ENCODE measurements around the gene CDH3. TPM values are rescaled to one million over a fixed set of nuclear protein-coding genes. Genes with fewer than 3 reads are reported as not detected.

CDH3 gene
- total and polyA plus RNA-seq, 2 donors (not counting 1 experiment from before 2014, with no cell fraction given) = 0.14 TPM; not detected in 1

- Histone ChIP-seq H2AFZ (ENCODE audit: low read length) (no peak overlapping the region), H3K4me2 (ENCODE audit: extremely low read depth, insufficient read depth, low read length) (no peak overlapping the region), H3K9me3 (ENCODE audit: control insufficient read depth, insufficient read depth, low read depth, low read length) (no peaks in the 10 kb centered on the region), H3K27me3 (ENCODE audit: control insufficient read depth, insufficient read depth, low read length) (no peaks in the 10 kb centered on the region), H4K20me1 (ENCODE audit: control insufficient read depth, extremely low read depth, insufficient read depth, low read length) (no peaks in the 10 kb centered on the region), H3K4me1 (ENCODE audit: control insufficient read depth, extremely low read depth, insufficient read depth, low read length) (no peaks in the 10 kb centered on the region), H3K27ac (ENCODE audit: insufficient read depth, low read length) (no peak overlapping the region), H3K79me2 (ENCODE audit: control insufficient read depth, insufficient read depth, low read length) (no peaks in the 10 kb centered on the region), H3K9ac (ENCODE audit: insufficient read depth, low read length) (no peak overlapping the region), H3K36me3 (ENCODE audit: control insufficient read depth, insufficient read depth, low read length) (no peaks in the 10 kb centered on the region), H3K4me3 (replicated peaks in 1 of 4; ENCODE audit: control extremely low read depth in 1 of 4, insufficient read depth in 1 of 4, low read depth in 3 of 4, low read length in 4 of 4) (no peak overlapping the region)
- no peak for TF ChIP-seq EZH2 (IDR thresholded peaks at IDR 0.05; ENCODE audit: low read length, missing control alignments)
- no peak for TF ChIP-seq CTCF (conservative IDR thresholded peaks at IDR 0.05 in 1 of 2, IDR thresholded peaks at IDR 0.05 in 1 of 2; ENCODE audit: low read depth in 1 of 2, low read length in 2 of 2)
- DNase-seq (ENCODE audit: low read depth in 2 of 2) = peak; percentile 12 to 77
Observed at GRCh38 chr16:68707340-68708152, 62.4 kb downstream of the CDH3 start.

- H3K27ac ChIP-seq (ENCODE audit: insufficient read depth, low read length) = no peak overlapping the region
- H3K36me3 ChIP-seq (ENCODE audit: control insufficient read depth, insufficient read depth, low read length) = no peaks in the 10 kb centered on the region
- TF ChIP-seq CTCF (conservative IDR thresholded peaks at IDR 0.05 in 1 of 2, IDR thresholded peaks at IDR 0.05 in 1 of 2; ENCODE audit: low read depth in 1 of 2, low read length in 2 of 2) = no peak
- no peak for TF ChIP-seq EZH2 (IDR thresholded peaks at IDR 0.05; ENCODE audit: low read length, missing control alignments)
- H4K20me1 ChIP-seq (ENCODE audit: control insufficient read depth, extremely low read depth, insufficient read depth, low read length) = no peaks in the 10 kb centered on the region
- no peak overlapping the region for H3K9ac ChIP-seq (ENCODE audit: insufficient read depth, low read length)
- no peaks in the 10 kb centered on the region for H3K9me3 ChIP-seq (ENCODE audit: control insufficient read depth, insufficient read depth, low read depth, low read length)
- DNase-seq (ENCODE audit: low read depth in 2 of 2) = no peak
- H3K4me2 ChIP-seq (ENCODE audit: extremely low read depth, insufficient read depth, low read length) = no peak overlapping the region
- no peaks in the 10 kb centered on the region for H3K4me1 ChIP-seq (ENCODE audit: control insufficient read depth, extremely low read depth, insufficient read depth, low read length)
- no peak overlapping the region for H2AFZ ChIP-seq (ENCODE audit: low read length)
- H3K27me3 ChIP-seq (ENCODE audit: control insufficient read depth, insufficient read depth, low read length) = no peaks in the 10 kb centered on the region
- H3K79me2 ChIP-seq (ENCODE audit: control insufficient read depth, insufficient read depth, low read length) = no peaks in the 10 kb centered on the region
- no peak overlapping the region for H3K4me3 ChIP-seq (replicated peaks in 1 of 4; ENCODE audit: control extremely low read depth in 1 of 4, insufficient read depth in 1 of 4, low read depth in 3 of 4, low read length in 4 of 4)
Observed at GRCh38 chr16:68710211-68710610, 65.1 kb downstream of the CDH3 start.

GRCh38 chr16:68711421-68712139, 66.5 kb downstream of the CDH3 start:
- no peaks in the 10 kb centered on the region for H3K4me1 ChIP-seq (ENCODE audit: control insufficient read depth, extremely low read depth, insufficient read depth, low read length)
- no peaks in the 10 kb centered on the region for H3K27me3 ChIP-seq (ENCODE audit: control insufficient read depth, insufficient read depth, low read length)
- no peak overlapping the region for H3K27ac ChIP-seq (ENCODE audit: insufficient read depth, low read length)
- H4K20me1 ChIP-seq (ENCODE audit: control insufficient read depth, extremely low read depth, insufficient read depth, low read length) = no peaks in the 10 kb centered on the region
- H3K4me2 ChIP-seq (ENCODE audit: extremely low read depth, insufficient read depth, low read length) = no peak overlapping the region
- no peaks in the 10 kb centered on the region for H3K79me2 ChIP-seq (ENCODE audit: control insufficient read depth, insufficient read depth, low read length)
- H3K9ac ChIP-seq (ENCODE audit: insufficient read depth, low read length) = no peak overlapping the region
- no peak overlapping the region for H3K4me3 ChIP-seq (replicated peaks in 1 of 4; ENCODE audit: control extremely low read depth in 1 of 4, insufficient read depth in 1 of 4, low read depth in 3 of 4, low read length in 4 of 4)
- no peaks in the 10 kb centered on the region for H3K36me3 ChIP-seq (ENCODE audit: control insufficient read depth, insufficient read depth, low read length)
- no peaks in the 10 kb centered on the region for H3K9me3 ChIP-seq (ENCODE audit: control insufficient read depth, insufficient read depth, low read depth, low read length)
- no peak for DNase-seq (ENCODE audit: low read depth in 2 of 2)
- no peak overlapping the region for H2AFZ ChIP-seq (ENCODE audit: low read length)
- TF ChIP-seq EZH2 (IDR thresholded peaks at IDR 0.05; ENCODE audit: low read length, missing control alignments) = no peak
- no peak for TF ChIP-seq CTCF (conservative IDR thresholded peaks at IDR 0.05 in 1 of 2, IDR thresholded peaks at IDR 0.05 in 1 of 2; ENCODE audit: low read depth in 1 of 2, low read length in 2 of 2)
